HG02623 (cell line): ENCODE results near the gene ABHD8.

Source experiments
- ATAC-seq: cut with Tn5 transposase; IDR thresholded peaks from one replicate; pipeline ENCODE4 v1.9.1; 2021; ENCODE audit warnings: moderate library complexity; ENCODE audit not compliant: unreplicated experiment

ABHD8 gene

GRCh38 chr19:17268754-17269153 lies 34.5 kb downstream of the ABHD8 start:
- ATAC-seq, result no peak

GRCh38 chr19:17266975-17267788 lies 36.0 kb downstream of the ABHD8 start, which contains the start of gene BABAM1:
BABAM1 (plus strand) TSS chr19:17267443; CDS start chr19:17268807, 1,364 bp downstream.
- ATAC-seq, result peak; percentile 88

- no peak for ATAC-seq
Measured at GRCh38 chr19:17266589-17266974, 36.6 kb downstream of the ABHD8 start.

- ATAC-seq, result no peak
Measured at GRCh38 chr19:17266026-17266425, 37.2 kb downstream of the ABHD8 start.

GRCh38 chr19:17264641-17264979 lies 38.6 kb downstream of the ABHD8 start, which contains the start of gene USHBP1:
USHBP1 (minus strand) TSS chr19:17264745; CDS start chr19:17264299, 446 bp downstream.
- ATAC-seq, result no peak

GRCh38 chr19:17263712-17264640 lies 39.2 kb downstream of the ABHD8 start:
- ATAC-seq, result no peak

GRCh38 chr19:17262557-17262956 lies 40.7 kb downstream of the ABHD8 start:
- no peak for ATAC-seq

GRCh38 chr19:17260842-17261325 lies 42.3 kb downstream of the ABHD8 start:
- ATAC-seq, result peak; percentile 50

GRCh38 chr19:17259934-17260333 lies 43.3 kb downstream of the ABHD8 start:
- no peak for ATAC-seq

- ATAC-seq, result no peak
Measured at GRCh38 chr19:17259118-17259780, 44.0 kb downstream of the ABHD8 start.

GRCh38 chr19:17256130-17256529 lies 47.1 kb downstream of the ABHD8 start:
- no peak for ATAC-seq

- ATAC-seq, result no peak
Measured at GRCh38 chr19:17255150-17255621, 48.0 kb downstream of the ABHD8 start.

- no peak for ATAC-seq
Measured at GRCh38 chr19:17254636-17255035, 48.6 kb downstream of the ABHD8 start.

- no peak for ATAC-seq
Measured at GRCh38 chr19:17249887-17250548, 53.2 kb downstream of the ABHD8 start.

- no peak for ATAC-seq
Measured at GRCh38 chr19:17248011-17248776, 55.0 kb downstream of the ABHD8 start.

GRCh38 chr19:17246681-17247425 lies 56.4 kb downstream of the ABHD8 start:
- no peak for ATAC-seq

GRCh38 chr19:17245535-17245984 lies 57.7 kb downstream of the ABHD8 start, which contains the start of gene NR2F6:
NR2F6 (minus strand) TSS chr19:17245919; CDS start chr19:17245220, 699 bp downstream.
- no peak for ATAC-seq

- ATAC-seq, result peak; percentile 22
Measured at GRCh38 chr19:17244618-17245534, 58.3 kb downstream of the ABHD8 start.
